HEK293 (cell line): Measurements from ENCODE around the gene HCFC1.
A peak's percentile ranks its signal among the peaks of the same experiment; 100 is the strongest.

ENCODE experiments used
- CTCF ChIP-seq: fragments of 450-650 bp; formaldehyde crosslinking; IDR thresholded peaks from 2 replicates; pipeline ENCODE4 v1.5.1; 2016; ENCODE audit warnings: missing biosample characterization, missing genetic modification characterization
- GFI1B ChIP-seq: fragments of 450-650 bp; formaldehyde crosslinking; IDR thresholded peaks from 2 replicates; pipeline ENCODE4 v1.5.1; 2016; ENCODE audit warnings: missing biosample characterization, missing genetic modification characterization
- GLIS2 ChIP-seq: fragments of 450-650 bp; formaldehyde crosslinking; IDR thresholded peaks from 2 replicates; pipeline ENCODE4 v1.5.1; 2016; ENCODE audit warnings: missing biosample characterization, missing genetic modification characterization
- PRDM10 ChIP-seq: fragments of 450-650 bp; formaldehyde crosslinking; IDR thresholded peaks from 2 replicates; pipeline ENCODE4 v1.5.1; 2016; ENCODE audit warnings: missing biosample characterization, missing genetic modification characterization
- PRDM2 ChIP-seq: fragments of 450-650 bp; formaldehyde crosslinking; IDR thresholded peaks from 2 replicates; pipeline ENCODE4 v1.5.1; 2016; ENCODE audit warnings: missing biosample characterization, missing genetic modification characterization, borderline replicate concordance
- YY1 ChIP-seq: fragments of 450-650 bp; formaldehyde crosslinking; IDR thresholded peaks from 2 replicates; pipeline ENCODE4 v1.5.1; 2018; ENCODE audit warnings: missing biosample characterization, missing genetic modification characterization
- ZBTB26 ChIP-seq: fragments of 450-650 bp; formaldehyde crosslinking; optimal IDR thresholded peaks from 2 replicates; pipeline ENCODE3; 2016; ENCODE audit warnings: missing biosample characterization, mild to moderate bottlenecking, missing genetic modification characterization
- ZFP37 ChIP-seq: fragments of 450-650 bp; formaldehyde crosslinking; IDR thresholded peaks from 2 replicates; pipeline ENCODE4 v1.5.1; 2016; ENCODE audit warnings: missing biosample characterization, missing genetic modification characterization
- ZFP69B ChIP-seq: fragments of 450-650 bp; formaldehyde crosslinking; IDR thresholded peaks from 2 replicates; pipeline ENCODE4 v1.5.1; 2016; ENCODE audit warnings: missing biosample characterization, missing genetic modification characterization
- ZNF10 ChIP-seq: fragments of 450-650 bp; formaldehyde crosslinking; IDR thresholded peaks from 2 replicates; pipeline ENCODE4 v1.5.1; 2017; ENCODE audit warnings: missing biosample characterization, missing genetic modification characterization
- ZNF133 ChIP-seq: fragments of 450-650 bp; formaldehyde crosslinking; IDR thresholded peaks from 2 replicates; pipeline ENCODE4 v1.5.1; 2016; ENCODE audit warnings: missing biosample characterization, missing genetic modification characterization
- ZNF155 ChIP-seq: fragments of 450-650 bp; formaldehyde crosslinking; IDR thresholded peaks from 2 replicates; pipeline ENCODE4 v1.5.1; 2016; ENCODE audit warnings: missing biosample characterization, missing genetic modification characterization
- ZNF16 ChIP-seq: fragments of 450-650 bp; formaldehyde crosslinking; IDR thresholded peaks from 2 replicates; pipeline ENCODE4 v1.5.1; 2016; ENCODE audit warnings: low read depth, missing biosample characterization, missing genetic modification characterization
- ZNF19 ChIP-seq: fragments of 450-650 bp; formaldehyde crosslinking; IDR thresholded peaks from 2 replicates; pipeline ENCODE4; 2016; ENCODE audit warnings: missing biosample characterization, missing genetic modification characterization, low read depth
- ZNF510 ChIP-seq: fragments of 450-650 bp; formaldehyde crosslinking; IDR thresholded peaks from 2 replicates; pipeline ENCODE4 v1.5.1; 2018; ENCODE audit warnings: mild to moderate bottlenecking, missing genetic modification characterization, missing biosample characterization; ENCODE audit not compliant: insufficient replicate concordance
- ZNF513 ChIP-seq: fragments of 450-650 bp; IDR thresholded peaks from 2 replicates; pipeline ENCODE4 v1.5.1; 2018; ENCODE audit warnings: missing biosample characterization, missing genetic modification characterization
- ZNF549 ChIP-seq: fragments of 450-650 bp; IDR thresholded peaks from 2 replicates; pipeline ENCODE4 v1.5.1; 2018; ENCODE audit warnings: missing biosample characterization, missing genetic modification characterization, mild to moderate bottlenecking, inconsistent platforms, moderate library complexity
- ZNF600 ChIP-seq: fragments of 450-650 bp; formaldehyde crosslinking; IDR thresholded peaks from 2 replicates; pipeline ENCODE4 v1.5.1; 2016; ENCODE audit warnings: missing biosample characterization, missing genetic modification characterization
- ZNF664 ChIP-seq: fragments of 450-650 bp; formaldehyde crosslinking; IDR thresholded peaks from 2 replicates; pipeline ENCODE4 v1.5.1; 2016; ENCODE audit warnings: missing biosample characterization, missing genetic modification characterization
- ZNF692 ChIP-seq: fragments of 450-650 bp; formaldehyde crosslinking; IDR thresholded peaks from 2 replicates; pipeline ENCODE4 v1.5.1; 2016; ENCODE audit warnings: missing biosample characterization, missing genetic modification characterization
- ZNF792 ChIP-seq: fragments of 450-650 bp; formaldehyde crosslinking; IDR thresholded peaks from 2 replicates; pipeline ENCODE4 v1.5.1; 2016; ENCODE audit warnings: missing biosample characterization, missing genetic modification characterization
- ZNF843 ChIP-seq: fragments of 450-650 bp; formaldehyde crosslinking; IDR thresholded peaks from 2 replicates; pipeline ENCODE4 v1.5.1; 2016; ENCODE audit warnings: missing biosample characterization, missing genetic modification characterization
- ZSCAN30 ChIP-seq: fragments of 450-650 bp; IDR thresholded peaks from 2 replicates; pipeline ENCODE4 v1.5.1; 2018; ENCODE audit warnings: missing biosample characterization, mild to moderate bottlenecking, missing genetic modification characterization, moderate library complexity

HCFC1 gene

GRCh38 chrX:154019633-154020528 lies 48.3 kb upstream of the HCFC1 start, which contains the start of gene IRAK1 (continued):
- TF ChIP-seq PRDM2 (tag by site-specific recombination) = no peak
- TF ChIP-seq ZNF843 (tag by site-specific recombination) = no peak
- TF ChIP-seq YY1 = peak; percentile 19
- no peak for TF ChIP-seq ZNF133 (tag by site-specific recombination)
- no peak for TF ChIP-seq ZNF10 (tag by site-specific recombination)
- peak; percentile 14 for TF ChIP-seq ZBTB26 (tag by site-specific recombination)
- no peak for TF ChIP-seq ZNF16 (tag by site-specific recombination)
- peak; percentile 76 for TF ChIP-seq GLIS2 (tag by site-specific recombination)
- TF ChIP-seq ZNF155 = no peak
- TF ChIP-seq ZNF664 = no peak
- TF ChIP-seq CTCF (tag by site-specific recombination) = 0 out of 2 replicates have a peak, but pooled peaks have one; percentile 23
- TF ChIP-seq ZNF510 = no peak
- TF ChIP-seq ZFP69B = no peak
- no peak for TF ChIP-seq ZFP37 (tag by site-specific recombination)
- TF ChIP-seq ZNF792 = no peak
- no peak for TF ChIP-seq ZNF549 (tag by site-specific recombination)
- TF ChIP-seq PRDM10 (tag by site-specific recombination) = 0 out of 2 replicates have a peak, but pooled peaks have one; percentile 1
- peak; percentile 33; the same call in 1 of the 2 replicates for TF ChIP-seq ZSCAN30 (tag by site-specific recombination)
- 0 out of 2 replicates have a peak, but pooled peaks have one; percentile 20 for TF ChIP-seq ZNF692 (tag by site-specific recombination)
- no peak for TF ChIP-seq ZNF19 (tag by site-specific recombination)
- TF ChIP-seq GFI1B (tag by site-specific recombination) = no peak
- peak; percentile 22; the same call in 1 of the 2 replicates for TF ChIP-seq ZNF600 (tag by site-specific recombination)
- no peak for TF ChIP-seq ZNF513 (tag by site-specific recombination)
